Skeletal muscle cell (primary cell): ENCODE data around the gene NHERF1.

Experiments
- DNase-seq: peaks from one replicate; pipeline ENCODE4 v3.0.0-alpha.2; 2010; ENCODE audit warnings: low read depth
- H3K4me3 ChIP-seq: 2 replicates; pipeline ENCODE4 v1.5.1; 2011; ENCODE audit warnings: low read depth, mild to moderate bottlenecking, control low read depth, low read length, moderate library complexity

NHERF1 gene

DNA sequence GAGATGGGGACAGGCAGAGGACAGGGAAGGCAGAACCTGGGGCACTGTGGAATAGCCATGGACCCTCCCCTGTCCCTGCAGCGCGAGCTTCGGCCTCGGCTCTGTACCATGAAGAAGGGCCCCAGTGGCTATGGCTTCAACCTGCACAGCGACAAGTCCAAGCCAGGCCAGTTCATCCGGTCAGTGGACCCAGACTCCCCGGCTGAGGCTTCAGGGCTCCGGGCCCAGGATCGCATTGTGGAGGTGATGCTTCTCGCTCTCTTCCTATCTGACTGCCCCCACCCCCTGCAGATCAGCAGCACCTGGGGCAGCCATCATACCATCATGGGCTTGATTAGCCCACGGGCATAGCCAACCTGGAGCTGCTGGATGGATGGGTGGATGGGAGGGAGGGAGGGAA lies 13.5 kb downstream of the NHERF1 start:
- DNase-seq, result no peak

GRCh38 chr17:74763565-74764387 lies 15.3 kb downstream of the NHERF1 start:
- no peak overlapping the region for H3K4me3 ChIP-seq
- DNase-seq, result no peak

More for the DNA sequence above, 13.5 kb downstream of the NHERF1 start:
- no peak overlapping the region for H3K4me3 ChIP-seq

DNA sequence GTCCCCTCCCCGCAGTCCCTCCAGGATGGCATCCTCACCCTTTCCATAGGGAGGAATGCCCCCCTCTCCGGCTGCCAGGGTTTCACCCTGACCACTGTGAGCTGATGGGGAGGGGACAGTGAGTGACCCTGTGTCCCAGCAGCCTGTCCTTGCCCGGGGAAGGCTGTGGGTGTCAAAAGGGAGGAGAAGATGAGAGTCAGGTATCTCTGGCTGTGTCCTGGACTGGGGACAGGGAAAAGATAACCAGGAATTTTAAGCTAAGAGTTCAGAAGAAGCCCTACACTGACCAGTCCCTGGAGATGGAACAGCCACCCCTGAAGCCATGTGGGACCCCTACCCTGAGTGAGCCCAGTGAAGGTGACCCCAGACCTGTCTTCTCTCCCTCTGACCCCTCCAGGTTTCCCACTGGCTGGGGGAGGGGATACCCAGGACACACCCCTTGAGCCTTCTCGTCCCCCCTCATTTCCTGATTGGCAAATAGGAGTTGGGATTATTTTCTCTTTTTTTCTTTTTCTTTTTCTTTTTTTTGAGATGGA lies 16.4 kb downstream of the NHERF1 start:
- H3K4me3 ChIP-seq, result no peak overlapping the region
- no peak for DNase-seq

DNA sequence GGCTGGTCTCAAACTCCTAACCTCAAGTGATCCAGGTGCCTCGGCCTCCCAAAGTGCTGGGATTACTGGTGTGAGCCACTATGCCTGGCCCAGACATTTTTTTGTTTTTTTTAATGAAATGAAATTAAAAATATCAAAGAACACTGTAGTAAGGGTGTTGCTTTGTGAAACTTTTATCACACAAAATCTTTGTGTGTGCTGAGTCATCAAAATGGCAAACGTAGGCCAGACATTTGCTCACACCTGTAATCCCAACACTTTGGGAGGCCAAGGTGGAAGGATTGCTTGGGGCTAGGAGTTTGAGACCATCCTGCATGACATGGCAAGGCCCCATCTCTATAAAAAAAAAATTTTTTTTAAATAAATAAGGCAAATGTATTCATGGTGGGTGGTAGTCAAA lies 18.0 kb downstream of the NHERF1 start:
- no peak overlapping the region for H3K4me3 ChIP-seq
- DNase-seq, result no peak

GRCh38 chr17:74767111-74767516 lies 18.7 kb downstream of the NHERF1 start:
- DNase-seq, result no peak
- no peak overlapping the region for H3K4me3 ChIP-seq

DNA sequence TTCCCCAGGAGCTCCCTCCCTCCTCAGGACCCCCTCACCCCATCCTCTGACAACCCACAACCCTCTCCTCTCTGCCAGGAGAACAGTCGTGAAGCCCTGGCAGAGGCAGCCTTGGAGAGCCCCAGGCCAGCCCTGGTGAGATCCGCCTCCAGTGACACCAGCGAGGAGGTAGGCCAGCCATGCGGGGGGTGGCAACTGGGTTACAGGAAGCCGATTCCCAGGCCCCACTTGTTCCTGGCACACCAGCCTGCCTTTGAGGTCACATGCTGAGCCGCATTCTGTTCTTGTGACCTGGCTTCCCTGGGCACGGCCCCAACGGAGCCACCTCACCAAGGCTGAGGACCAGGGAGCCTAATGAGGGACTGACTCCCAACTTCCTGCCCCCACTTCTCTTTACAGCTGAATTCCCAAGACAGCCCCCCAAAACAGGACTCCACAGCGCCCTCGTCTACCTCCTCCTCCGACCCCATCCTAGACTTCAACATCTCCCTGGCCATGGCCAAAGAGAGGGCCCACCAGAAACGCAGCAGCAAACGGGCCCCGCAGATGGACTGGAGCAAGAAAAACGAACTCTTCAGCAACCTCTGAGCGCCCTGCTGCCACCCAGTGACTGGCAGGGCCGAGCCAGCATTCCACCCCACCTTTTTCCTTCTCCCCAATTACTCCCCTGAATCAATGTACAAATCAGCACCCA lies 19.8 kb downstream of the NHERF1 start:
- DNase-seq, result no peak
- no peak overlapping the region for H3K4me3 ChIP-seq

DNA sequence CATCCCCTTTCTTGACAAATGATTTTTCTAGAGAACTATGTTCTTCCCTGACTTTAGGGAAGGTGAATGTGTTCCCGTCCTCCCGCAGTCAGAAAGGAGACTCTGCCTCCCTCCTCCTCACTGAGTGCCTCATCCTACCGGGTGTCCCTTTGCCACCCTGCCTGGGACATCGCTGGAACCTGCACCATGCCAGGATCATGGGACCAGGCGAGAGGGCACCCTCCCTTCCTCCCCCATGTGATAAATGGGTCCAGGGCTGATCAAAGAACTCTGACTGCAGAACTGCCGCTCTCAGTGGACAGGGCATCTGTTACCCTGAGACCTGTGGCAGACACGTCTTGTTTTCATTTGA lies 20.3 kb downstream of the NHERF1 start:
- H3K4me3 ChIP-seq, result no peak overlapping the region
- no peak for DNase-seq

DNA sequence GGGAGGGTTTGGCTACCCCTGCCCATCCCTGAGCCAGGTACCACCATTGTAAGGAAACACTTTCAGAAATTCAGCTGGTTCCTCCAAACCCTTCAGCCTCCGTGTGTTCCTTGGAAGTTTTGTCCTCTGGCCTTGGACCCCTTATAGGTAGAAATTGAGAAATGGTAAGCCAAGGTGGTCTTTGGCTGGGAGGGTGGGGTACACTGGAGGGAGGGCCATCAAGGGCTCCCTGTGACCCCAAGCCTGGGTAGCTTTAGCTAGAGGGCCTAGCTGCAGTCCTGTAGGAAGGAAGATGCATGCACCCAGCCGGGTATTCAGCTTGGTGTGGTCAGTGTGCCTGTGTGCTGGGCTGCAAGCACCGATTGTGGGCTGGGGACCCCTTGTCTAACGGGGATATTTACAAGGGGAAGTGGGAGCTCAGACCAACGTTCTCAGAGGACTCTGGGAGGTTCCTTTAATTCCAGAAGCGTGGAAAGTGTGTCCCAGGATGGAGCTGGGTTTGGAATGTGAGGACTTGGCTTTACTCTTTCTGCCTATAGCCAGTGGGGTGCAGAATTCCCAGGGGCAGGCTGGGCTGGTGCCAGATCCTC lies 20.9 kb downstream of the NHERF1 start:
- no peak for DNase-seq
- no peak overlapping the region for H3K4me3 ChIP-seq

- no peak for DNase-seq
- H3K4me3 ChIP-seq, result no peak overlapping the region
These were observed 21.5 kb downstream of the NHERF1 start for GRCh38 chr17:74769856-74770497.

DNA sequence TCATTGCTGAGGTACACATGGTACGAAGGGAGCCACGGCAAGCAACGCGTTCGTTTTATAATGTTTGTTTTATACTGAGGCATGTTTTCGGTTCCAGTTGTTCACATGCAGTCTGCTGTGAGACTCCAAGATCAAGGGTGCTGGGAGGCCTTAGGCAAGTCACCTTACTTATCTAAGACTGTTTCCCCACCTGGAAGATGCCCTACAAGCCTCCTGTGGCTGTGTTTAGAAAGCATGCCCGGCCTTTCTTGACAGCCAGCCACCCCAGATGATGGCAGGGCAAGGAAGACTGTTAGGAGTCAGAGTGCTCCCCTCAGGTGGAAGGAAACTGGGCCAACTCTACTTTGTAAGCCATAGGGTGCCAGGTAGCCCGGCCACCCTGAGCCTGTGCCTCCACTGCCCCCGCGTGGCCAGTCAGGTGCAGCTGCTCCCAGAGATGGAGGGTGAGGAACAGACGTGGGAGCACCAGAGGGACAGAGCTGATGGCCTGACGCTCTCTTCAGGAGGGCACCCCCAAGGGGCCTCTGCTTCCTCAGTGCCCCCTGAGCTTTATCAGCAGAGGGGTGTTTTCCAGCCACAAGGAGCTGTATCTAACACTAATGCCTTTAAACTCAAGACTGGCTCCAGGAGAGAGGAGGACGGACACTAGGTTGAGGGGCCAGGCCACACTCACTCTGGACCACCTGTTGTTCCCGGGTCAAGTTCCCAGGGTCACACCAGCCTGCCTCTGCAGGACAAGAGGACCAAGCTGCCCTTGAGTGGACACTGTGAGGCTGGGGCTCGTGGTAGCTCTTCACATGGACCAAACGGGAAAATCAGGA lies 22.3 kb downstream of the NHERF1 start:
- no peak for DNase-seq
- H3K4me3 ChIP-seq, result no peak overlapping the region

GRCh38 chr17:74771319-74771914 lies 23.0 kb downstream of the NHERF1 start:
- DNase-seq, result no peak
- no peak overlapping the region for H3K4me3 ChIP-seq

DNA sequence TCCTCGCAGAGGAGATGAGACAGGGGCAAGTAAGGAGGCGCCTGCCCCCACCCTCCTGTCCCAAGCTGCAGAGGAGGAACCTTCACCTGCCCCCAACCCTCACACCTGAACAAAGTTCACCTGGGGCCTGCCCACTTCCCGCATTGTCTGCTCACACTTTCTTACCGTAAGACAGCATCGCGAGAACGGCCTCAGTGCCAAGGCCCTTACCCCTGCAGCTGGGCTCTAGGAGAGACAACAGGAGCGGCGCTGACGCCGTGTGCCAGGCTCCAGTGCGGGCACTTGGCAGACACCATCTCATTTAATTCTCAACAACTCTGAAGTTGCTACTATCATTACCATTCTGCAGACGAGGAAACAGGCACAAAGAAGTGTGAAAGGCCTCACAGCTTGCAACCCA lies 23.6 kb downstream of the NHERF1 start:
- DNase-seq, result no peak
- H3K4me3 ChIP-seq, result no peak overlapping the region

DNA sequence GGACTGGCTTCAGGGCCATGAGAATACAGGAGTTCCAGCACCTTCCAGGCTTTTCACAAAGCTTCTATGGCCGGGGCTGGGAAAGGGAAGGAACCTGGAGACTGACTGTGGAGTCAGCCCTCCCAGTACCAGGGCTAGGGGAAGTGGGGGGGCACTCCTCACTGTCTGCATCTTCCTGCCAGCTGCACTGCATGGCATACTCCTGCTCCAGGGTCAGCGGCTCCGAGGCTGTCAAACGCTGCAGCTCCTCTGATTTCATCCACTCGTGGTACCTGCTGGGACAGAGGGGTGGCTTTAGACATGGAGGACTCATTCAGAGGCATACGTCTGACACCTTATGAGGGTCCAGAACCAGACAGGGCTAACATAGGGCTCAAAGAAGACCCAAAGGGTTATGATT lies 25.0 kb downstream of the NHERF1 start:
- no peak overlapping the region for H3K4me3 ChIP-seq
- DNase-seq, result no peak

DNA sequence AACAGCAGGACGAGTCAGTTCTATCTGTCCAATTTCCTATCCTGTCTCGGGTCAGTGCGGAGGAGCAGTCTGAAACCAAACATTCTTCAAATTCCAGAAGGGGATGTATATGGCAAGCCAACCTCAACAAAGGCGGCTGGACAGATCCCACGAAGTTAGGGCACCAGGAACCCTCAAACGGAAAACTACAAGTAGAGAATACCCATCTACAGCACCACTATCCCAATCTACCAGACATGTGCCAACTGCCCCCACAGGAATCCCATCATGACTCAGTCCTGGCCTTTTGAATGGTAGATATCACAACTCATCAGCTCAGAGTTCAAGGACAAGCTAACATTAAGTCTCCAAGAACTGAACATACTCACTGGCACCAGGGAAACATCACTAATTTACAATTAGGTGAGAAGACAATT lies 25.5 kb downstream of the NHERF1 start:
- no peak overlapping the region for H3K4me3 ChIP-seq
- no peak for DNase-seq

DNA sequence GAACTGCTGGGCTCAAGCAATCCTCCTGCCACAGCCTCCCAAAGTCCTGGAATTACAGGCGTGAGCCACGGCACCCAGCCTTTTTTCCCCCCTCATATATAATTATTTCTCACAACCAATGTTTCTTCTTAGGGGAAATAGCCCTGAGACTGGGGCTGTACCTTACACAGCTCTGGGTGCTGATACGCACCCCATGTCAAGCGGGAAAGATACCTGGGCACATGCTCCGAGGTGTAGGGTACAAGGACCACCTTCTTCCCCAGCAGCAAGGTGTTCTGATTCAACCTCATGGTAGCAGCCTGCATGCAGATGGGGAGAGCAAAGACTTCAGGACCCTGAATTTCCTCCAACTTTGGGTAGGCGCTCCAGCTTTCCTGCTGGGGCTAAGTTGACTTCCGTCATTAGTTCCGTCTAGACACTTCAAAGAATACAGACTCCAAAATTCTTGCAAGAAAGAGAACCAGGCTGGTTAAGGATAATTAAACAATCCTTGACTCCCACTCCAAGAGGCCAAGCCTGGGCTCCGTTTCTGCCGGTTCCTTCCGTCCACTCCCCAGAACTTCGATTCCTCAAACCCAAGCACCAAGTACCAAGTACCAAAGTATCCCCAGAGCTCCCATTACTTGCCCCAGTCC lies 27.1 kb downstream of the NHERF1 start:
- peak overlapping the region; percentile 94 for H3K4me3 ChIP-seq
- no peak for DNase-seq

GRCh38 chr17:74776044-74776962 lies 27.9 kb downstream of the NHERF1 start, which contains the start of gene NAT9:
Gene NAT9, minus strand, starts transcription at chr17:74776345. Its CDS starts 647 bp downstream, at chr17:74775698.
- peak within 1 kb of the TSS; percentile 94 for H3K4me3 ChIP-seq
- peak; percentile 79 for DNase-seq

DNA sequence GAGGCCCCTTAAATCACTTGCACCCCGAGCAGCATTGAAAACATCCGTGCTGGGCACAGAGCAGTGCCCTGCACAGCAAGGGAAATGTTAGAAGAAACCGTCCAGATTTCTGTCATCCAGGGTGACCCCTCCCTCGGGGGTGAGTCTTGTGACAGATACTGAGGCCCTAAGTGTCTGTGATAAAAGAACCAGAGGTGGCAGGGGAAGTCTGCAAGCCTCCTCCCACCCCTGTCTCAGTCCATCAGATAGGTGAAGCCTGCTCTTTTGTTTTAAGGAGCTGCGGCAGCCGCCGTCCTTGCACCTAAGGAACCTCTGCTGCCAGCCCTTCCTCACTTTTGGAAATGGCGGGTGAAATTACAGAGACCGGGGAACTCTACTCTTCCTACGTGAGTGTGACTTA lies 28.6 kb downstream of the NHERF1 start:
- DNase-seq, result no peak
- peak overlapping the region; percentile 94 for H3K4me3 ChIP-seq
